IPS-18a (cell line): ENCODE data around the gene NEDD4L.

Source experiments
- H3K27ac ChIP-seq: one replicate; pipeline ENCODE4 v1.5.1; 2013; ENCODE audit warnings: low read length
- H3K27me3 ChIP-seq: one replicate; pipeline ENCODE4 v1.6.1; 2013; ENCODE audit warnings: mild to moderate bottlenecking, low read length; ENCODE audit not compliant: control insufficient read depth, insufficient read depth
- H3K36me3 ChIP-seq: one replicate; pipeline ENCODE4 v1.6.1; 2013; ENCODE audit warnings: low read depth, low read length; ENCODE audit not compliant: control insufficient read depth
- H3K4me1 ChIP-seq: one replicate; pipeline ENCODE4 v1.6.1; 2013; ENCODE audit warnings: low read depth, low read length; ENCODE audit not compliant: control insufficient read depth
- H3K4me3 ChIP-seq: one replicate; pipeline ENCODE4 v1.5.1; 2013; ENCODE audit warnings: low read length
- H3K9ac ChIP-seq: one replicate; pipeline ENCODE4 v1.6.1; 2013; ENCODE audit warnings: mild to moderate bottlenecking, low read length, moderate library complexity
- H3K9me3 ChIP-seq: one replicate; pipeline ENCODE4 v1.6.1; 2013; ENCODE audit warnings: low read depth, low read length; ENCODE audit not compliant: control insufficient read depth

NEDD4L gene

GRCh38 chr18:58192519-58192918, 148.5 kb downstream of the NEDD4L start:
- Histone ChIP-seq H3K4me3 (no peak overlapping the region), H3K36me3 (no peaks in the 10 kb centered on the region), H3K9me3 (no peaks in the 10 kb centered on the region), H3K27me3 (no peaks in the 10 kb centered on the region), H3K9ac (no peak overlapping the region), H3K4me1 (peaks cover 52% of the 10 kb centered on the region), H3K27ac (no peak overlapping the region)

GRCh38 chr18:58194028-58194427, 150.0 kb downstream of the NEDD4L start:
- no peaks in the 10 kb centered on the region for H3K9me3 ChIP-seq
- peaks cover 49% of the 10 kb centered on the region for H3K4me1 ChIP-seq
- no peaks in the 10 kb centered on the region for H3K36me3 ChIP-seq
- no peak overlapping the region for H3K9ac ChIP-seq
- no peaks in the 10 kb centered on the region for H3K27me3 ChIP-seq
- no peak overlapping the region for H3K4me3 ChIP-seq
- H3K27ac ChIP-seq: no peak overlapping the region

GRCh38 chr18:58195278-58195765, 151.3 kb downstream of the NEDD4L start:
- H3K27ac ChIP-seq: peak overlapping the region; percentile 15
- H3K4me1 ChIP-seq: peaks cover 43% of the 10 kb centered on the region
- no peaks in the 10 kb centered on the region for H3K27me3 ChIP-seq
- peak overlapping the region; percentile 58 for H3K9ac ChIP-seq
- H3K36me3 ChIP-seq: no peaks in the 10 kb centered on the region
- H3K9me3 ChIP-seq: no peaks in the 10 kb centered on the region
- H3K4me3 ChIP-seq: peak overlapping the region; percentile 72

- Histone ChIP-seq H3K27ac (peak overlapping the region; percentile 38), H3K9me3 (no peaks in the 10 kb centered on the region), H3K9ac (peak overlapping the region; percentile 58), H3K4me1 (peaks cover 43% of the 10 kb centered on the region), H3K4me3 (peak overlapping the region; percentile 72), H3K36me3 (no peaks in the 10 kb centered on the region), H3K27me3 (no peaks in the 10 kb centered on the region)
Observed at GRCh38 chr18:58196164-58196563, 152.1 kb downstream of the NEDD4L start.

- Histone ChIP-seq H3K9ac (no peak overlapping the region), H3K27ac (peak overlapping the region; percentile 38), H3K36me3 (no peaks in the 10 kb centered on the region), H3K4me1 (peaks cover 51% of the 10 kb centered on the region), H3K4me3 (peak overlapping the region; percentile 72), H3K9me3 (no peaks in the 10 kb centered on the region), H3K27me3 (no peaks in the 10 kb centered on the region)
Observed at GRCh38 chr18:58196881-58197872, 153.2 kb downstream of the NEDD4L start.

- no peaks in the 10 kb centered on the region for H3K27me3 ChIP-seq
- no peaks in the 10 kb centered on the region for H3K36me3 ChIP-seq
- peaks cover 29% of the 10 kb centered on the region for H3K4me1 ChIP-seq
- H3K9ac ChIP-seq: no peak overlapping the region
- H3K9me3 ChIP-seq: no peaks in the 10 kb centered on the region
- H3K27ac ChIP-seq: no peak overlapping the region
- H3K4me3 ChIP-seq: no peak overlapping the region
Observed at GRCh38 chr18:58201268-58201667, 157.2 kb downstream of the NEDD4L start.

- H3K4me3 ChIP-seq: no peak overlapping the region
- no peaks in the 10 kb centered on the region for H3K36me3 ChIP-seq
- no peaks in the 10 kb centered on the region for H3K9me3 ChIP-seq
- H3K9ac ChIP-seq: no peak overlapping the region
- H3K27me3 ChIP-seq: no peaks in the 10 kb centered on the region
- peaks cover 23% of the 10 kb centered on the region for H3K4me1 ChIP-seq
- H3K27ac ChIP-seq: no peak overlapping the region
Observed at GRCh38 chr18:58201733-58202730, 158.0 kb downstream of the NEDD4L start.

GRCh38 chr18:58204776-58205442, 160.9 kb downstream of the NEDD4L start:
- no peaks in the 10 kb centered on the region for H3K27me3 ChIP-seq
- H3K9me3 ChIP-seq: no peaks in the 10 kb centered on the region
- H3K9ac ChIP-seq: no peak overlapping the region
- H3K4me1 ChIP-seq: peaks cover 21% of the 10 kb centered on the region
- no peak overlapping the region for H3K27ac ChIP-seq
- H3K36me3 ChIP-seq: no peaks in the 10 kb centered on the region
- no peak overlapping the region for H3K4me3 ChIP-seq

- Histone ChIP-seq H3K9ac (no peak overlapping the region), H3K27me3 (no peaks in the 10 kb centered on the region), H3K27ac (no peak overlapping the region)
Observed at GRCh38 chr18:58205443-58206160, 161.6 kb downstream of the NEDD4L start.

GRCh38 chr18:58207520-58208152, 163.6 kb downstream of the NEDD4L start:
- H3K9me3 ChIP-seq: no peaks in the 10 kb centered on the region

More at GRCh38 chr18:58205443-58206160, 161.6 kb downstream of the NEDD4L start:
- Histone ChIP-seq H3K4me3 (no peak overlapping the region), H3K4me1 (peaks cover 24% of the 10 kb centered on the region), H3K36me3 (no peaks in the 10 kb centered on the region), H3K9me3 (no peaks in the 10 kb centered on the region)

More at GRCh38 chr18:58207520-58208152, 163.6 kb downstream of the NEDD4L start:
- Histone ChIP-seq H3K4me3 (no peak overlapping the region), H3K4me1 (peaks cover 13% of the 10 kb centered on the region), H3K9ac (no peak overlapping the region), H3K36me3 (no peaks in the 10 kb centered on the region), H3K27ac (no peak overlapping the region), H3K27me3 (no peaks in the 10 kb centered on the region)
